Measurements from ENCODE around the gene GJA4. TPM values are rescaled to one million over a fixed set of nuclear protein-coding genes. Genes with fewer than 3 reads are reported as not detected.

Gene GJA4
- total RNA-seq, 4 donors from 2014 or later = 11.0 to 22.7 (median 18.8) TPM

GRCh38 chr1:34842073-34842472 lies 49.3 kb downstream of the GJA4 start:
- DNase-seq = no peak
- Histone ChIP-seq H3K36me3 (no peaks in the 10 kb centered on the region), H3K4me3 (replicated peaks in 1 of 3) (no peak overlapping the region), H3K4me1 (peaks cover 5 to 49% of the 10 kb centered on the region in 2 donors), H3K27ac (peak overlapping the region in 1 of 3 donors; percentile 38), H3K9me3 (no peaks in the 10 kb centered on the region), H3K27me3 (no peaks in the 10 kb centered on the region)
- 51 to 89% methylated on average over 3 of the region's 3 CpGs for WGBS, 2 donors
- intact Hi-C loops (cut with DNase I) = no loop called here
- TF ChIP-seq POLR2A (IDR thresholded peaks at IDR 0.05) = no peak
- TF ChIP-seq CTCF (IDR thresholded peaks at IDR 0.05) = no peak

GRCh38 chr1:34842952-34843371 lies 50.2 kb downstream of the GJA4 start:
- Histone ChIP-seq H3K4me1 (peaks cover 0 to 40% of the 10 kb centered on the region in 2 donors), H3K9me3 (no peaks in the 10 kb centered on the region), H3K27me3 (no peaks in the 10 kb centered on the region), H3K36me3 (no peaks in the 10 kb centered on the region), H3K27ac (peak overlapping the region; percentile 20 to 38 (median 20)), H3K4me3 (replicated peaks in 1 of 3) (no peak overlapping the region)
- TF ChIP-seq POLR2A (IDR thresholded peaks at IDR 0.05) = no peak
- no peak for TF ChIP-seq CTCF (IDR thresholded peaks at IDR 0.05)
- DNase-seq = no peak
- intact Hi-C loops (cut with DNase I) = no loop called here
- WGBS, 2 donors = 76% methylated on average over 3 to 4 of the region's 4 CpGs

- Histone ChIP-seq H3K4me1 (peaks cover 0 to 33% of the 10 kb centered on the region in 2 donors), H3K4me3 (replicated peaks in 1 of 3) (no peak overlapping the region), H3K36me3 (no peaks in the 10 kb centered on the region), H3K27me3 (no peaks in the 10 kb centered on the region), H3K9me3 (no peaks in the 10 kb centered on the region), H3K27ac (peak overlapping the region in 2 of 3 donors; percentile 20 to 38)
- TF ChIP-seq POLR2A (IDR thresholded peaks at IDR 0.05) = no peak
- TF ChIP-seq CTCF (IDR thresholded peaks at IDR 0.05) = no peak
- 67 to 70% methylated on average over 14 of the region's 14 CpGs for WGBS, 2 donors
- no peak for DNase-seq
- intact Hi-C loops (cut with DNase I) = no loop called here
Observed at GRCh38 chr1:34843392-34844251, 50.8 kb downstream of the GJA4 start.

- H3K36me3 ChIP-seq = peaks cover 0 to under 1% of the 10 kb centered on the region in 2 donors
- H3K27me3 ChIP-seq = no peaks in the 10 kb centered on the region
- no peak overlapping the region for H3K4me3 ChIP-seq (replicated peaks in 1 of 3)
- H3K4me1 ChIP-seq = peaks cover 0 to 31% of the 10 kb centered on the region in 2 donors
- intact Hi-C loops (cut with DNase I) = no loop called here
- H3K27ac ChIP-seq = peak overlapping the region in 1 of 3 donors; percentile 20
- TF ChIP-seq POLR2A (IDR thresholded peaks at IDR 0.05) (no peak), CTCF (IDR thresholded peaks at IDR 0.05) (no peak)
- no peak for DNase-seq
- no peaks in the 10 kb centered on the region for H3K9me3 ChIP-seq
- WGBS, 2 donors = 73 to 75% methylated on average over 4 of the region's 4 CpGs
Observed at GRCh38 chr1:34844252-34844634, 51.4 kb downstream of the GJA4 start.

Other genes with a start within 250 kb of the GJA4 start
- gene GJB5, start 38.0 kb upstream of the GJA4 start, total RNA-seq = not detected
- not detected for gene GJB4, start 33.3 kb upstream of the GJA4 start, total RNA-seq
- gene GJB3, start 11.8 kb upstream of the GJA4 start, total RNA-seq = under 1 TPM in 2 of 4 donors, not detected in 2; 0.49 to 0.54 TPM
- 10 to 100 TPM; 26.5 to 32.8 (median 29.8) TPM for gene SMIM12, start 66.8 kb downstream of the GJA4 start, total RNA-seq
- gene DLGAP3, start 136.7 kb downstream of the GJA4 start, total RNA-seq = under 1 TPM in 2 of 4 donors, not detected in 2; 0.22 to 0.67 TPM
- 100 to 1,000 TPM in 1 of 4 donors, 10 to 100 TPM in 3; 50.1 to 123 (median 67.0) TPM for gene TMEM35B, start 192.3 kb downstream of the GJA4 start, total RNA-seq
- 10 to 100 TPM; 26.0 to 33.0 (median 27.5) TPM for gene ZMYM6, start 238.9 kb downstream of the GJA4 start, total RNA-seq